Hepatocyte (in vitro differentiated cells): ENCODE data around the gene SYNJ1. TPM values are rescaled to one million over a fixed set of nuclear protein-coding genes. Genes with fewer than 3 reads are reported as not detected.

Experiments used
- DNase-seq: peaks from one replicate; pipeline ENCODE4 v3.0.0-alpha.2; 2016; ENCODE audit warnings: low spot score
- H2AFZ ChIP-seq: fragments of 200-600 bp; sonication (generic); 2 replicates; pipeline ENCODE4 v1.6.0; 2016; ENCODE audit warnings: antibody characterized with exemption, mild to moderate bottlenecking
- H3K27ac ChIP-seq: fragments of 200-600 bp; sonication (generic); 2 replicates; pipeline ENCODE4 v1.5.1; 2016; ENCODE audit warnings: mild to moderate bottlenecking
- H3K27me3 ChIP-seq: fragments of 200-600 bp; sonication (generic); 2 replicates; pipeline ENCODE4 v1.6.1; 2016
- H3K36me3 ChIP-seq: fragments of 200-600 bp; sonication (generic); replicated peaks from 2 replicates; pipeline ENCODE4 v1.5.1; 2016; ENCODE audit warnings: low read depth; ENCODE audit not compliant: insufficient read depth
- H3K4me1 ChIP-seq: fragments of 200-600 bp; sonication (generic); 2 replicates; pipeline ENCODE4 v1.5.1; 2016; ENCODE audit warnings: mild to moderate bottlenecking, moderate library complexity; ENCODE audit not compliant: insufficient read depth
- H3K4me2 ChIP-seq: fragments of 200-600 bp; sonication (generic); 2 replicates; pipeline ENCODE4 v1.6.0; 2016
- H3K4me3 ChIP-seq: fragments of 200-600 bp; sonication (generic); 2 replicates; pipeline ENCODE4 v1.5.1; 2016; ENCODE audit warnings: mild to moderate bottlenecking
- H3K79me2 ChIP-seq: fragments of 200-600 bp; sonication (generic); 2 replicates; pipeline ENCODE4 v1.6.0; 2017; ENCODE audit warnings: mild to moderate bottlenecking
- H3K9me2 ChIP-seq: fragments of 200-600 bp; sonication (generic); replicated peaks from 2 replicates; pipeline ENCODE4 v1.6.0; 2017; ENCODE audit warnings: mild to moderate bottlenecking; ENCODE audit not compliant: insufficient read depth
- H3K9me3 ChIP-seq: fragments of 200-600 bp; sonication (generic); 2 replicates; pipeline ENCODE4 v1.5.1; 2016; ENCODE audit warnings: low read depth, mild to moderate bottlenecking
- H4K20me1 ChIP-seq: fragments of 200-600 bp; sonication (generic); 2 replicates; pipeline ENCODE4 v1.6.0; 2016; ENCODE audit warnings: mild to moderate bottlenecking; ENCODE audit not compliant: insufficient read depth, poor library complexity, severe bottlenecking
- EZH2 ChIP-seq: fragments of 200-600 bp; sonication (generic); IDR thresholded peaks from 2 replicates; pipeline ENCODE4 v1.6.1; 2016; ENCODE audit warnings: antibody characterized with exemption, mild to moderate bottlenecking, borderline replicate concordance
- EZH2phosphoT487 ChIP-seq: fragments of 200-600 bp; sonication (generic); IDR thresholded peaks from one replicate; pipeline ENCODE4 v1.6.1; 2018; ENCODE audit warnings: antibody characterized with exemption, mild to moderate bottlenecking, low read depth, moderate library complexity; ENCODE audit not compliant: unreplicated experiment, severe bottlenecking
- WGBS: methylation state at CpG from one replicate; pipeline ENCODE4 v1.1.6; 2016; ENCODE audit warnings: low lambda C conversion rate; ENCODE audit errors: missing lambda C conversion rate; 5-methylcytosine and 5-hydroxymethylcytosine counted together
- polyA plus RNA-seq: library from polyadenylated mRNA; unstranded; fragments of >200 nt; fragmentation: Nextera tagmentation; extraction: Ambion mirVana; gene quantifications from 2 replicates; pipeline ENCODE4 v1.2.1, GENCODE V29; 2016
- total RNA-seq: library from RNA; depleted of rRNA; stranded (reverse); fragments of >200 nt; gene quantifications from 2 replicates; pipeline ENCODE4 v1.2.3, GENCODE V29; 2014
- TF ChIP-seq, protein P1 (sequence below): fragments of 200-600 bp; sonication (generic); IDR thresholded peaks from 2 replicates; pipeline ENCODE4 v1.5.1; 2016; ENCODE audit warnings: antibody characterized with exemption, mild to moderate bottlenecking; ENCODE audit not compliant: poor library complexity

Gene SYNJ1
- total and polyA plus RNA-seq, 2 experiments from 2014 or later, result 3.9 to 8.9 TPM

DNA sequence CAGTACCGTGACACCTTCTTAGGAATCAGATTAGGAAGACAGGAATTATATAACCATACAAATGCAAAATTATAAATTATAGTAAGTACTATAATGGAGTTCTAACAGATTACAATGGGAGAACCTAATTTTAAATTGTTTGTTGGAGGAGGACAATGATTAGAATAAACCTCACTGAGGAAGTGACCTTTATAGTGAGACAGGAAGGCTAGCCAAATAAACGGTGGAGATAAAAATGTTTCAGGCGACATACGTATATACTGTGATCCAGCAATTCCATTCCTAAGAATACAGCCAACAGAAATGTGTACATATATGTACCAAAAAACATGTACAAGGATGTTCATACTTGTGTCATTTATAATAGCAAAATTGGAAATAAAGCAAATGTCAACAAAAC lies 15.2 kb downstream of the SYNJ1 start:
- Histone ChIP-seq H3K9me3 (peaks cover 7% of the 10 kb centered on the region), H2AFZ (no peak overlapping the region), H3K9me2 (no peaks in the 10 kb centered on the region), H3K27ac (no peak overlapping the region), H3K79me2 (no peaks in the 10 kb centered on the region), H3K36me3 (no peaks in the 10 kb centered on the region), H4K20me1 (no peaks in the 10 kb centered on the region), H3K4me1 (no peaks in the 10 kb centered on the region), H3K4me3 (no peak overlapping the region), H3K4me2 (no peak overlapping the region), H3K27me3 (no peaks in the 10 kb centered on the region)
- 91% methylated on average over 4 of the region's 4 CpGs for WGBS
- DNase-seq, result no peak
- no peak for TF ChIP-seq EZH2phosphoT487
- TF ChIP-seq EZH2, result no peak
- TF ChIP-seq, protein P1, sequence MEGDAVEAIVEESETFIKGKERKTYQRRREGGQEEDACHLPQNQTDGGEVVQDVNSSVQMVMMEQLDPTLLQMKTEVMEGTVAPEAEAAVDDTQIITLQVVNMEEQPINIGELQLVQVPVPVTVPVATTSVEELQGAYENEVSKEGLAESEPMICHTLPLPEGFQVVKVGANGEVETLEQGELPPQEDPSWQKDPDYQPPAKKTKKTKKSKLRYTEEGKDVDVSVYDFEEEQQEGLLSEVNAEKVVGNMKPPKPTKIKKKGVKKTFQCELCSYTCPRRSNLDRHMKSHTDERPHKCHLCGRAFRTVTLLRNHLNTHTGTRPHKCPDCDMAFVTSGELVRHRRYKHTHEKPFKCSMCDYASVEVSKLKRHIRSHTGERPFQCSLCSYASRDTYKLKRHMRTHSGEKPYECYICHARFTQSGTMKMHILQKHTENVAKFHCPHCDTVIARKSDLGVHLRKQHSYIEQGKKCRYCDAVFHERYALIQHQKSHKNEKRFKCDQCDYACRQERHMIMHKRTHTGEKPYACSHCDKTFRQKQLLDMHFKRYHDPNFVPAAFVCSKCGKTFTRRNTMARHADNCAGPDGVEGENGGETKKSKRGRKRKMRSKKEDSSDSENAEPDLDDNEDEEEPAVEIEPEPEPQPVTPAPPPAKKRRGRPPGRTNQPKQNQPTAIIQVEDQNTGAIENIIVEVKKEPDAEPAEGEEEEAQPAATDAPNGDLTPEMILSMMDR, result no peak

GRCh38 chr21:32712043-32712442 lies 15.8 kb downstream of the SYNJ1 start:
- Histone ChIP-seq H3K9me2 (no peaks in the 10 kb centered on the region), H3K4me3 (no peak overlapping the region), H4K20me1 (no peaks in the 10 kb centered on the region), H3K4me1 (no peaks in the 10 kb centered on the region), H3K9me3 (peaks cover 7% of the 10 kb centered on the region), H2AFZ (no peak overlapping the region), H3K27me3 (no peaks in the 10 kb centered on the region), H3K36me3 (no peaks in the 10 kb centered on the region), H3K27ac (no peak overlapping the region), H3K79me2 (no peaks in the 10 kb centered on the region), H3K4me2 (no peak overlapping the region)
- no peak for DNase-seq
- TF ChIP-seq, protein P1, result no peak
- TF ChIP-seq EZH2, result no peak
- TF ChIP-seq EZH2phosphoT487, result no peak

DNA sequence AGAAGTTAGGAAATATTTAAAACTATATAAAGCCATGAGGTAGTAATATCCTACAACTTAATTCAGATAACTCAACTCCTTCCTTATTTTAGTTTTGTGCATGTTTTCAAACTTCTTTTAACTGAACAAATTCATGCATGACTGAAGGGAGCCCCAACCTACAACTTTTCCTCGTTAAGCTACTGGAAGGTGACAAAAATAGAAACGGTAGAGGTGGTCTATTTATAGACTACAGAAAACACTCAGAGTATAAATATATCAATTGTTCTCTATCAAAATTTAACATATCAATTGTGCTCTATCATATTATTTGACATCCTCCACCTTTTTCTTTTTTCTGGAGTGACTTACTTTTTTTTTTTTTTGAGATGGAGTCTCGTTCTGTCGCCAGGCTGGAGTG lies 16.8 kb downstream of the SYNJ1 start:
- no peaks in the 10 kb centered on the region for H3K79me2 ChIP-seq
- H2AFZ ChIP-seq, result no peak overlapping the region
- H3K4me1 ChIP-seq, result no peaks in the 10 kb centered on the region
- no peaks in the 10 kb centered on the region for H3K9me2 ChIP-seq
- no peak overlapping the region for H3K27ac ChIP-seq
- H3K4me2 ChIP-seq, result no peak overlapping the region
- H4K20me1 ChIP-seq, result no peaks in the 10 kb centered on the region
- H3K27me3 ChIP-seq, result no peaks in the 10 kb centered on the region
- H3K9me3 ChIP-seq, result no peaks in the 10 kb centered on the region
- DNase-seq, result no peak
- no peaks in the 10 kb centered on the region for H3K36me3 ChIP-seq
- 92% methylated on average over 4 of the region's 4 CpGs for WGBS
- TF ChIP-seq EZH2phosphoT487, result no peak
- no peak for TF ChIP-seq EZH2
- TF ChIP-seq, protein P1, result no peak
- H3K4me3 ChIP-seq, result no peak overlapping the region
